SU-DHL-6 (cell line): ENCODE data around the gene P3H3.
"Not testable (repeated sequence)": the region's sequence is repeated elsewhere in the genome, so short reads cannot be mapped to it uniquely, and the experiment has no call there.

Source experiments
- H2AFZ ChIP-seq: fragments of 200-600 bp; sonication (generic); 2 replicates; pipeline ENCODE4 v1.6.1; 2014; ENCODE audit warnings: low read depth, mild to moderate bottlenecking, moderate library complexity, mixed read lengths, antibody characterized with exemption, low read length; ENCODE audit not compliant: severe bottlenecking
- H3F3A ChIP-seq: fragments of 200-600 bp; shearing (Covaris generic); 2 replicates; pipeline ENCODE4 v1.6.0; 2016; ENCODE audit warnings: antibody characterized with exemption, mild to moderate bottlenecking; ENCODE audit not compliant: insufficient read depth
- H3K27ac ChIP-seq: fragments of 200-600 bp; sonication (generic); 2 replicates; pipeline ENCODE4 v1.5.1; 2016; ENCODE audit warnings: low read depth, mild to moderate bottlenecking, low read length, moderate library complexity, mixed read lengths
- H3K27me3 ChIP-seq: fragments of 200-600 bp; sonication (generic), shearing (Covaris generic); 2 replicates; pipeline ENCODE4 v1.6.0; 2014; ENCODE audit warnings: mild to moderate bottlenecking, low read length
- H3K36me3 ChIP-seq: fragments of 200-600 bp; sonication (generic); 2 replicates; pipeline ENCODE4 v1.6.1; 2014; ENCODE audit warnings: mild to moderate bottlenecking, low read length, mixed read lengths
- H3K4me2 ChIP-seq: fragments of 300-600, 200-600 bp; shearing (Covaris generic), sonication (generic); 2 replicates; pipeline ENCODE4 v1.6.0; 2014; ENCODE audit warnings: low read length, low read depth, mild to moderate bottlenecking; ENCODE audit not compliant: poor library complexity, severe bottlenecking
- H3K4me3 ChIP-seq: fragments of 200-600 bp; sonication (generic); 2 replicates; pipeline ENCODE4 v1.5.1; 2014; ENCODE audit warnings: antibody characterized with exemption, low read length, mild to moderate bottlenecking, mixed read lengths; ENCODE audit not compliant: insufficient read depth, poor library complexity, severe bottlenecking
- H3K79me2 ChIP-seq: fragments of 200-600 bp; sonication (generic); 2 replicates; pipeline ENCODE4 v1.6.1; 2014; ENCODE audit warnings: mild to moderate bottlenecking, low read length, moderate library complexity; ENCODE audit not compliant: insufficient read depth
- H3K9ac ChIP-seq: fragments of 200-600 bp; sonication (generic); 2 replicates; pipeline ENCODE4 v1.7.0; 2014; ENCODE audit warnings: mild to moderate bottlenecking, low read length
- H3K9me2 ChIP-seq: fragments of 200-600 bp; sonication (generic); replicated peaks from 2 replicates; pipeline ENCODE4 v1.6.1; 2014; ENCODE audit warnings: low read length; ENCODE audit not compliant: insufficient read depth
- H3K9me3 ChIP-seq: fragments of 200-600 bp; sonication (generic); 2 replicates; pipeline ENCODE4 v1.6.1; 2014; ENCODE audit warnings: low read length, mixed read lengths; ENCODE audit not compliant: insufficient read depth
- H4K20me1 ChIP-seq: fragments of 200-600 bp; sonication (generic); 2 replicates; pipeline ENCODE4 v1.6.1; 2014; ENCODE audit warnings: low read depth, mild to moderate bottlenecking, antibody characterized with exemption, low read length, moderate library complexity, mixed read lengths
- CTCF ChIP-seq: fragments of 200-600 bp; sonication (generic); IDR thresholded peaks from one replicate; pipeline ENCODE4 v1.5.1; 2017; ENCODE audit warnings: antibody characterized with exemption, mild to moderate bottlenecking, low read length, moderate library complexity; ENCODE audit not compliant: insufficient read depth, poor library complexity, severe bottlenecking
- EZH2phosphoT487 ChIP-seq: fragments of 200-600 bp; sonication (generic), shearing (Covaris generic); conservative IDR thresholded peaks from 2 replicates; pipeline ENCODE4 v1.6.1; 2018; ENCODE audit warnings: mild to moderate bottlenecking, antibody characterized with exemption, low read length, moderate library complexity, mixed read lengths

The P3H3 gene

GRCh38 chr12:6883252-6883651 is 55.0 kb downstream of the P3H3 start:
- H4K20me1 ChIP-seq, result no peaks in the 10 kb centered on the region
- no peaks in the 10 kb centered on the region for H3K9me2 ChIP-seq
- H3K4me2 ChIP-seq, result no peak overlapping the region
- H3K79me2 ChIP-seq, result no peaks in the 10 kb centered on the region
- no peak for TF ChIP-seq EZH2phosphoT487
- TF ChIP-seq CTCF, result no peak
- no peak overlapping the region for H3K27ac ChIP-seq
- no peak overlapping the region for H3K4me3 ChIP-seq
- no peaks in the 10 kb centered on the region for H3K36me3 ChIP-seq
- no peak overlapping the region for H3K9ac ChIP-seq
- no peak overlapping the region for H2AFZ ChIP-seq
- no peaks in the 10 kb centered on the region for H3K9me3 ChIP-seq
- H3K27me3 ChIP-seq, result no peaks in the 10 kb centered on the region
- H3F3A ChIP-seq, result no peaks in the 10 kb centered on the region

GRCh38 chr12:6883683-6884082 is 55.5 kb downstream of the P3H3 start:
- Histone ChIP-seq H4K20me1 (no peaks in the 10 kb centered on the region), H3F3A (peaks cover 4% of the 10 kb centered on the region; the same call in 1 of the 2 replicates), H3K79me2 (no peaks in the 10 kb centered on the region), H3K27me3 (no peaks in the 10 kb centered on the region), H3K4me3 (no peak overlapping the region), H3K9me3 (no peaks in the 10 kb centered on the region), H3K36me3 (no peaks in the 10 kb centered on the region), H3K4me2 (no peak overlapping the region), H3K27ac (no peak overlapping the region), H3K9me2 (no peaks in the 10 kb centered on the region), H2AFZ (no peak overlapping the region), H3K9ac (no peak overlapping the region)
- TF ChIP-seq EZH2phosphoT487 (no peak), CTCF (no peak)

- no peaks in the 10 kb centered on the region for H3K36me3 ChIP-seq
- H3K27me3 ChIP-seq, result no peaks in the 10 kb centered on the region
- H4K20me1 ChIP-seq, result no peaks in the 10 kb centered on the region
- no peaks in the 10 kb centered on the region for H3K9me3 ChIP-seq
- peaks cover 9% of the 10 kb centered on the region for H3F3A ChIP-seq
- H3K9ac ChIP-seq, result no peak overlapping the region
- TF ChIP-seq CTCF, result no peak
- TF ChIP-seq EZH2phosphoT487, result no peak
- no peaks in the 10 kb centered on the region for H3K79me2 ChIP-seq
- H2AFZ ChIP-seq, result no peak overlapping the region
- no peak overlapping the region for H3K4me3 ChIP-seq
- H3K4me2 ChIP-seq, result no peak overlapping the region
- H3K27ac ChIP-seq, result no peak overlapping the region
- H3K9me2 ChIP-seq, result no peaks in the 10 kb centered on the region
Observed at GRCh38 chr12:6884539-6884938, 56.3 kb downstream of the P3H3 start.

GRCh38 chr12:6886206-6886999 is 58.2 kb downstream of the P3H3 start:
- not testable (repeated sequence) for H3K4me2 ChIP-seq, H2AFZ ChIP-seq, H3K9me2 ChIP-seq, H3K4me3 ChIP-seq, H3K27me3 ChIP-seq, H4K20me1 ChIP-seq, H3K36me3 ChIP-seq, H3K9me3 ChIP-seq, H3K79me2 ChIP-seq, H3K27ac ChIP-seq, H3K9ac ChIP-seq
- peaks cover 12% of the 10 kb centered on the region for H3F3A ChIP-seq
